ENCODE data around the gene MCF2L.

MCF2L gene

GRCh38 chr13:113093580-113094409 is 124.8 kb downstream of the MCF2L start:
- in situ Hi-C loops (cut with MboI; ENCODE audit: low sequenced_read_pairs, unreplicated experiment), result no loop called here
- no peak for DNase-seq (ENCODE audit: low spot score)
- TF ChIP-seq CTCF (IDR thresholded peaks at IDR 0.05; ENCODE audit: borderline replicate concordance, control extremely low read depth, extremely low read depth, insufficient read depth, missing control alignments), result no peak

- in situ Hi-C loops (cut with MboI; ENCODE audit: low sequenced_read_pairs, unreplicated experiment), result no loop called here
- no peak for TF ChIP-seq CTCF (IDR thresholded peaks at IDR 0.05; ENCODE audit: borderline replicate concordance, control extremely low read depth, extremely low read depth, insufficient read depth, missing control alignments)
- no peak for DNase-seq (ENCODE audit: low spot score)
Observed at GRCh38 chr13:113094410-113094800, 125.4 kb downstream of the MCF2L start.

- in situ Hi-C loops (cut with MboI; ENCODE audit: low sequenced_read_pairs, unreplicated experiment), result no loop called here
- no peak for TF ChIP-seq CTCF (IDR thresholded peaks at IDR 0.05; ENCODE audit: borderline replicate concordance, control extremely low read depth, extremely low read depth, insufficient read depth, missing control alignments)
- no peak for DNase-seq (ENCODE audit: low spot score)
Observed at GRCh38 chr13:113095146-113096051, 126.4 kb downstream of the MCF2L start.

GRCh38 chr13:113096052-113096744 is 127.2 kb downstream of the MCF2L start:
- no peak for TF ChIP-seq CTCF (IDR thresholded peaks at IDR 0.05; ENCODE audit: borderline replicate concordance, control extremely low read depth, extremely low read depth, insufficient read depth, missing control alignments)
- in situ Hi-C loops (cut with MboI; ENCODE audit: low sequenced_read_pairs, unreplicated experiment), result no loop called here
- DNase-seq (ENCODE audit: low spot score), result no peak

- no peak for TF ChIP-seq CTCF (IDR thresholded peaks at IDR 0.05; ENCODE audit: borderline replicate concordance, control extremely low read depth, extremely low read depth, insufficient read depth, missing control alignments)
- no peak for DNase-seq (ENCODE audit: low spot score)
- in situ Hi-C loops (cut with MboI; ENCODE audit: low sequenced_read_pairs, unreplicated experiment), result no loop called here
Observed at GRCh38 chr13:113096745-113097305, 127.8 kb downstream of the MCF2L start.

- TF ChIP-seq CTCF (IDR thresholded peaks at IDR 0.05; ENCODE audit: borderline replicate concordance, control extremely low read depth, extremely low read depth, insufficient read depth, missing control alignments), result no peak
- in situ Hi-C loops (cut with MboI; ENCODE audit: low sequenced_read_pairs, unreplicated experiment), result no loop called here
- DNase-seq (ENCODE audit: low spot score), result no peak
Observed at GRCh38 chr13:113097651-113098050, 128.6 kb downstream of the MCF2L start.
